Panc1 (cell line): ENCODE measurements around the gene MUS81. TPM values are rescaled to one million over a fixed set of nuclear protein-coding genes. Genes with fewer than 3 reads are reported as not detected.

Experiments used
- ATAC-seq: fragments of 200-7000 bp; cut with Tn5 transposase; 2 replicates; pipeline ENCODE4 v1.9.1; 2020; ENCODE audit warnings: mild to moderate bottlenecking, moderate library complexity
- BruUV-seq: library from RNA; stranded (reverse); fragments of 400-500 nt; replicated peaks from 2 replicates; lab custom pipeline; 2021; lab: Mats Ljungman, UMichigan
- CTCF ChIA-PET: fragments of 300-600 bp; sonication (Branson Sonifier 250); formaldehyde crosslinking; loops from one replicate; lab custom pipeline; 2022; ENCODE audit warnings: antibody characterized with exemption; lab: Charles Lee
- POLR2A ChIA-PET: fragments of 300-600 bp; sonication (Branson Sonifier 250); formaldehyde crosslinking; loops from one replicate; lab custom pipeline; 2022; ENCODE audit warnings: antibody characterized with exemption; lab: Charles Lee
- DNase-seq: peaks from one replicate; pipeline ENCODE4 v3.0.0-alpha.2; 2010; ENCODE audit warnings: low read depth, low spot score
- H3K27ac ChIP-seq: 2 replicates; pipeline ENCODE4 v1.5.1; 2011; ENCODE audit warnings: mild to moderate bottlenecking, low read length, inconsistent platforms
- H3K27me3 ChIP-seq: fragments of 200-500 bp; sonication (Bioruptor generic); 2 replicates; pipeline ENCODE4 v1.6.0; 2014; ENCODE audit warnings: low read length, inconsistent platforms; ENCODE audit not compliant: control insufficient read depth, insufficient read depth
- H3K36me3 ChIP-seq: fragments of 200-500 bp; sonication (Bioruptor generic); 2 replicates; pipeline ENCODE4 v1.5.1; 2014; ENCODE audit warnings: inconsistent platforms, mild to moderate bottlenecking, low read length, moderate library complexity; ENCODE audit not compliant: control insufficient read depth, insufficient read depth
- H3K4me1 ChIP-seq: 2 replicates; pipeline ENCODE4 v1.5.1; 2011; ENCODE audit warnings: inconsistent platforms, mild to moderate bottlenecking, low read length, moderate library complexity; ENCODE audit not compliant: control insufficient read depth, insufficient read depth
- H3K4me3 ChIP-seq, 2 experiments: 2 replicates each; pipeline ENCODE4 v1.5.1; 2011 to 2012; ENCODE audit warnings: low read depth in 2 of 2, low read length in 2 of 2, mild to moderate bottlenecking in 2 of 2, inconsistent platforms in 1 of 2, moderate library complexity in 1 of 2
- H3K9me3 ChIP-seq: fragments of 200-500 bp; sonication (Bioruptor generic); 2 replicates; pipeline ENCODE4 v1.5.1; 2014; ENCODE audit warnings: low read depth, mild to moderate bottlenecking, inconsistent platforms, low read length, moderate library complexity; ENCODE audit not compliant: control insufficient read depth, insufficient read depth
- POLR2AphosphoS5 ChIP-seq: IDR thresholded peaks from 2 replicates; pipeline ENCODE4 v1.6.1; 2012; ENCODE audit warnings: mild to moderate bottlenecking, low read depth, low read length, moderate library complexity
- SIN3A ChIP-seq: IDR thresholded peaks from 2 replicates; pipeline ENCODE4 v1.6.1; 2012; ENCODE audit warnings: low read depth, mild to moderate bottlenecking, low read length, moderate library complexity, borderline replicate concordance; ENCODE audit not compliant: insufficient read depth
- TCF7L2 ChIP-seq: IDR thresholded peaks from 2 replicates; pipeline ENCODE4 v1.6.1; 2011; ENCODE audit warnings: mild to moderate bottlenecking, low read depth, low read length, inconsistent platforms
- in situ Hi-C: cut with HindIII; loops from 2 replicates; pipeline ENCODE4 v1.10.0; 2016; ENCODE audit warnings: low sequenced_read_pairs, low pct_unique_long_range_greater_than_20kb
- intact Hi-C: fragments of 100-400 bp; cut with micrococcal nuclease; formaldehyde crosslinking; loops from one replicate; pipeline ENCODE4 v1.10.0; 2022; ENCODE audit not compliant: unreplicated experiment
- total RNA-seq: library from RNA; stranded (reverse); gene quantifications from one replicate; pipeline ENCODE4 v1.2.1, GENCODE V29; 2021; ENCODE audit not compliant: unreplicated experiment
- TF ChIP-seq, protein P1 (sequence below): fragments of 450-650 bp; IDR thresholded peaks from 2 replicates; pipeline ENCODE4 v1.5.1; 2017; ENCODE audit warnings: mild to moderate bottlenecking
- TF ChIP-seq, protein P2 (sequence below), 2 experiments: IDR thresholded peaks; 2 replicates each; pipeline ENCODE4 v1.6.1; 2011 to 2012; ENCODE audit warnings: low read depth in 2 of 2, control low read depth in 1 of 2, low read length in 1 of 2, mild to moderate bottlenecking in 1 of 2, moderate library complexity in 1 of 2; ENCODE audit not compliant: insufficient read depth in 1 of 2

Gene MUS81
- total RNA-seq, 1 experiment from 2014 or later = 140 TPM

- Histone ChIP-seq H3K27ac (no peak overlapping the region), H3K4me3 (peak overlapping the region; percentile 13 to 21; a peak in 3 of 4 replicates), H3K27me3 (peaks cover 6% of the 10 kb centered on the region; the same call in 1 of the 2 replicates), H3K9me3 (no peaks in the 10 kb centered on the region; the same call in 1 of the 2 replicates), H3K36me3 (no peaks in the 10 kb centered on the region), H3K4me1 (no peaks in the 10 kb centered on the region)
- in situ Hi-C loops (no loop called here), intact Hi-C loops (no loop called here)
- CTCF ChIA-PET = interaction anchor here (1.5 kb wide), 1 partner anchor 17 kb away, joined by 6 read pairs; no protein-coding TSS in a partner anchor
- POLR2A ChIA-PET = no interaction called here
- ATAC-seq = no peak
- DNase-seq = no peak
- TF ChIP-seq, protein P1, sequence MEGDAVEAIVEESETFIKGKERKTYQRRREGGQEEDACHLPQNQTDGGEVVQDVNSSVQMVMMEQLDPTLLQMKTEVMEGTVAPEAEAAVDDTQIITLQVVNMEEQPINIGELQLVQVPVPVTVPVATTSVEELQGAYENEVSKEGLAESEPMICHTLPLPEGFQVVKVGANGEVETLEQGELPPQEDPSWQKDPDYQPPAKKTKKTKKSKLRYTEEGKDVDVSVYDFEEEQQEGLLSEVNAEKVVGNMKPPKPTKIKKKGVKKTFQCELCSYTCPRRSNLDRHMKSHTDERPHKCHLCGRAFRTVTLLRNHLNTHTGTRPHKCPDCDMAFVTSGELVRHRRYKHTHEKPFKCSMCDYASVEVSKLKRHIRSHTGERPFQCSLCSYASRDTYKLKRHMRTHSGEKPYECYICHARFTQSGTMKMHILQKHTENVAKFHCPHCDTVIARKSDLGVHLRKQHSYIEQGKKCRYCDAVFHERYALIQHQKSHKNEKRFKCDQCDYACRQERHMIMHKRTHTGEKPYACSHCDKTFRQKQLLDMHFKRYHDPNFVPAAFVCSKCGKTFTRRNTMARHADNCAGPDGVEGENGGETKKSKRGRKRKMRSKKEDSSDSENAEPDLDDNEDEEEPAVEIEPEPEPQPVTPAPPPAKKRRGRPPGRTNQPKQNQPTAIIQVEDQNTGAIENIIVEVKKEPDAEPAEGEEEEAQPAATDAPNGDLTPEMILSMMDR = no peak
- TF ChIP-seq, protein P2, sequence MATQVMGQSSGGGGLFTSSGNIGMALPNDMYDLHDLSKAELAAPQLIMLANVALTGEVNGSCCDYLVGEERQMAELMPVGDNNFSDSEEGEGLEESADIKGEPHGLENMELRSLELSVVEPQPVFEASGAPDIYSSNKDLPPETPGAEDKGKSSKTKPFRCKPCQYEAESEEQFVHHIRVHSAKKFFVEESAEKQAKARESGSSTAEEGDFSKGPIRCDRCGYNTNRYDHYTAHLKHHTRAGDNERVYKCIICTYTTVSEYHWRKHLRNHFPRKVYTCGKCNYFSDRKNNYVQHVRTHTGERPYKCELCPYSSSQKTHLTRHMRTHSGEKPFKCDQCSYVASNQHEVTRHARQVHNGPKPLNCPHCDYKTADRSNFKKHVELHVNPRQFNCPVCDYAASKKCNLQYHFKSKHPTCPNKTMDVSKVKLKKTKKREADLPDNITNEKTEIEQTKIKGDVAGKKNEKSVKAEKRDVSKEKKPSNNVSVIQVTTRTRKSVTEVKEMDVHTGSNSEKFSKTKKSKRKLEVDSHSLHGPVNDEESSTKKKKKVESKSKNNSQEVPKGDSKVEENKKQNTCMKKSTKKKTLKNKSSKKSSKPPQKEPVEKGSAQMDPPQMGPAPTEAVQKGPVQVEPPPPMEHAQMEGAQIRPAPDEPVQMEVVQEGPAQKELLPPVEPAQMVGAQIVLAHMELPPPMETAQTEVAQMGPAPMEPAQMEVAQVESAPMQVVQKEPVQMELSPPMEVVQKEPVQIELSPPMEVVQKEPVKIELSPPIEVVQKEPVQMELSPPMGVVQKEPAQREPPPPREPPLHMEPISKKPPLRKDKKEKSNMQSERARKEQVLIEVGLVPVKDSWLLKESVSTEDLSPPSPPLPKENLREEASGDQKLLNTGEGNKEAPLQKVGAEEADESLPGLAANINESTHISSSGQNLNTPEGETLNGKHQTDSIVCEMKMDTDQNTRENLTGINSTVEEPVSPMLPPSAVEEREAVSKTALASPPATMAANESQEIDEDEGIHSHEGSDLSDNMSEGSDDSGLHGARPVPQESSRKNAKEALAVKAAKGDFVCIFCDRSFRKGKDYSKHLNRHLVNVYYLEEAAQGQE (IDR thresholded peaks at IDR 0.05; ENCODE audit: insufficient read depth in 1 of 2, low read depth in 2 of 2, low read length in 1 of 2) = no peak
- TF ChIP-seq POLR2AphosphoS5 = no peak
- TF ChIP-seq TCF7L2 = no peak
- TF ChIP-seq SIN3A = no peak
- no TSS peak for BruUV-seq
Measured at GRCh38 chr11:65834202-65834601, 26.0 kb upstream of the MUS81 start.

DNA sequence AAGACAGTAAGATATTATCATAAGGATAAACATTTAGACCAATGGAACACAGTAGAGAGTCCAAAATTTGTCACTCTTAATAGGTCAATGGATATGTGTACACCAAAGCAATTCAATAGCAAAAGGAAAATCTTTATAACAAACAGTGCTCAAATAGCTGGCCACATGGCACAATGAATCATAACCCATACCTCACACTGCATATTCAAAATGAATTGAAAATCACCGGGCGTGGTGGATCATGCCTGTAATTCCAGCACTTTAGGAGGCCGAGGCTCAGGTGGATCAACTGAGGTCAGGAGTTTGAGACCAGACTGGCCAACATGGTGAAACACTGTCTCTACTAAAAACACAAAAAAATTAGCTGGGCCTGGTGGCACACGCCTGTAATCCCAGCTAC, 18.1 kb upstream of the MUS81 start:
- ATAC-seq (no peak), DNase-seq (no peak)
- intact Hi-C loops (no loop called here), in situ Hi-C loops (no loop called here)
- ChIA-PET CTCF (interaction anchor here (0.5 kb wide), 1 partner anchor 175 kb away, joined by 3 read pairs; no protein-coding TSS in a partner anchor), POLR2A (no interaction called here)
- TF ChIP-seq SIN3A = no peak
- TF ChIP-seq, protein P2 (IDR thresholded peaks at IDR 0.05; ENCODE audit: insufficient read depth in 1 of 2, low read depth in 2 of 2, low read length in 1 of 2) = no peak
- TF ChIP-seq POLR2AphosphoS5 = no peak
- TF ChIP-seq TCF7L2 = no peak
- TF ChIP-seq, protein P1 = no peak
- H3K36me3 ChIP-seq = no peaks in the 10 kb centered on the region
- no peaks in the 10 kb centered on the region; the same call in 1 of the 2 replicates for H3K9me3 ChIP-seq
- H3K4me1 ChIP-seq = no peaks in the 10 kb centered on the region
- H3K27me3 ChIP-seq = no peaks in the 10 kb centered on the region
- BruUV-seq = no TSS peak
- H3K4me3 ChIP-seq = no peak overlapping the region
- H3K27ac ChIP-seq = no peak overlapping the region
